Umbilical cord (tissue), 2 donors: Measurements from ENCODE around the gene SNAP29. TPM values are rescaled to one million over a fixed set of nuclear protein-coding genes. Genes with fewer than 3 reads are reported as not detected.
A peak's percentile ranks its signal among the peaks of the same experiment; 100 is the strongest.
"Not testable (repeated sequence)": the region's sequence is repeated elsewhere in the genome, so short reads cannot be mapped to it uniquely, and the experiment has no call there.

Source experiments
- DNase-seq: peaks from one replicate; pipeline ENCODE4 v3.0.0-alpha.2; 2015; ENCODE audit warnings: low spot score
- total RNA-seq: library from RNA; depleted of rRNA; stranded (reverse); fragments of >200 nt; gene quantifications from one replicate; pipeline ENCODE4 v1.2.3, GENCODE V29; 2014; ENCODE audit warnings: low replicate concordance; ENCODE audit not compliant: insufficient read depth

The SNAP29 gene
- total RNA-seq, 1 donor from 2014 or later: 5.1 TPM

- no peak for DNase-seq
These were observed 24.1 kb upstream of the SNAP29 start for GRCh38 chr22:20834725-20835124.

GRCh38 chr22:20836987-20837823 is 21.6 kb upstream of the SNAP29 start:
- no peak for DNase-seq

GRCh38 chr22:20839354-20839753 is 19.5 kb upstream of the SNAP29 start:
- DNase-seq: not testable (repeated sequence)

GRCh38 chr22:20839837-20840645 is 18.8 kb upstream of the SNAP29 start:
- no peak for DNase-seq

- no peak for DNase-seq
These were observed 18.0 kb upstream of the SNAP29 start for GRCh38 chr22:20840646-20841371.

- DNase-seq: no peak
These were observed 15.3 kb upstream of the SNAP29 start for GRCh38 chr22:20843501-20843900.

GRCh38 chr22:20844055-20845037 is 14.5 kb upstream of the SNAP29 start:
- DNase-seq: no peak

- DNase-seq: no peak
These were observed 11.4 kb upstream of the SNAP29 start for GRCh38 chr22:20847318-20847822.

- DNase-seq: no peak
These were observed 6.7 kb upstream of the SNAP29 start for GRCh38 chr22:20852076-20852475.

- no peak for DNase-seq
These were observed 6.3 kb upstream of the SNAP29 start for GRCh38 chr22:20852503-20852902.

GRCh38 chr22:20853236-20853660 is 5.6 kb upstream of the SNAP29 start:
- no peak for DNase-seq

GRCh38 chr22:20857247-20857643 is 1.6 kb upstream of the SNAP29 start:
- DNase-seq: no peak

- DNase-seq: peak; percentile 91
These were observed 781 bp upstream of the SNAP29 start for GRCh38 chr22:20857838-20858614.

GRCh38 chr22:20859615-20860014 is 808 bp downstream of the SNAP29 start:
- DNase-seq: no peak

GRCh38 chr22:20862540-20862939 is 3.7 kb downstream of the SNAP29 start:
- DNase-seq: no peak

- no peak for DNase-seq
These were observed 4.6 kb downstream of the SNAP29 start for GRCh38 chr22:20863366-20863765.

- no peak for DNase-seq
These were observed 5.5 kb downstream of the SNAP29 start for GRCh38 chr22:20864186-20864908.

GRCh38 chr22:20865331-20865730 is 6.5 kb downstream of the SNAP29 start:
- DNase-seq: no peak

GRCh38 chr22:20865875-20866445 is 7.2 kb downstream of the SNAP29 start:
- no peak for DNase-seq
